Endometrial microvascular endothelial cells (primary cell): Measurements from ENCODE around the gene GJB4. TPM values are rescaled to one million over a fixed set of nuclear protein-coding genes. Genes with fewer than 3 reads are reported as not detected.

Experiments used
- in situ Hi-C: cut with HindIII; loops from 2 replicates; pipeline ENCODE4 v1.10.0; 2017; ENCODE audit warnings: low sequenced_read_pairs, low pct_unique_long_range_greater_than_20kb; ENCODE audit errors: inconsistent ontology term
- total RNA-seq: library from RNA; depleted of rRNA; stranded (reverse); fragments of >200 nt; gene quantifications from one replicate; pipeline ENCODE4 v1.2.3, GENCODE V29; 2015; ENCODE audit errors: inconsistent ontology term

The GJB4 gene
- total RNA-seq, 1 donor from 2014 or later = not detected

- in situ Hi-C loops = no loop called here
Measured at GRCh38 chr1:34745666-34746065, 13.9 kb upstream of the GJB4 start.

GRCh38 chr1:34746101-34746500 is 13.4 kb upstream of the GJB4 start:
- in situ Hi-C loops = no loop called here

GRCh38 chr1:34746785-34747637 is 12.5 kb upstream of the GJB4 start:
- in situ Hi-C loops = no loop called here

- in situ Hi-C loops = no loop called here
Measured at GRCh38 chr1:34747638-34747941, 11.9 kb upstream of the GJB4 start.

GRCh38 chr1:34749992-34750391 is 9.5 kb upstream of the GJB4 start:
- in situ Hi-C loops = no loop called here

- in situ Hi-C loops = no loop called here
Measured at GRCh38 chr1:34750610-34751009, 8.9 kb upstream of the GJB4 start.

GRCh38 chr1:34753163-34753562 is 6.4 kb upstream of the GJB4 start:
- in situ Hi-C loops = no loop called here

- in situ Hi-C loops = no loop called here
Measured at GRCh38 chr1:34754964-34755637, 4.4 kb upstream of the GJB4 start, which contains the start of gene GJB5. Gene GJB5, plus strand, starts transcription at chr1:34755047. Its CDS starts 2,284 bp downstream, at chr1:34757331.

GRCh38 chr1:34755961-34756360 is 3.6 kb upstream of the GJB4 start:
- in situ Hi-C loops = no loop called here

GRCh38 chr1:34757386-34757785 is 2.2 kb upstream of the GJB4 start:
- in situ Hi-C loops = no loop called here

GRCh38 chr1:34758751-34759150 is 789 bp upstream of the GJB4 start:
- in situ Hi-C loops = no loop called here

GRCh38 chr1:34761176-34761761 is 1.7 kb downstream of the GJB4 start:
- in situ Hi-C loops = no loop called here

- in situ Hi-C loops = no loop called here
Measured at GRCh38 chr1:34761776-34762307, 2.3 kb downstream of the GJB4 start.

GRCh38 chr1:34762474-34763141 is 3.1 kb downstream of the GJB4 start:
- in situ Hi-C loops = no loop called here

GRCh38 chr1:34763142-34763781 is 3.7 kb downstream of the GJB4 start:
- in situ Hi-C loops = no loop called here

- in situ Hi-C loops = no loop called here
Measured at GRCh38 chr1:34768856-34769255, 9.3 kb downstream of the GJB4 start.

GRCh38 chr1:34770891-34771504 is 11.5 kb downstream of the GJB4 start:
- in situ Hi-C loops = no loop called here

GRCh38 chr1:34771573-34772371 is 12.2 kb downstream of the GJB4 start:
- in situ Hi-C loops = no loop called here
